GM23338 (cell line): ENCODE measurements around the gene ZNF284.

Experiments used
- CTCF ChIP-seq, 2 experiments: fragments of 200-600 bp in 1 of 2; sonication (generic) in 1 of 2; conservative IDR thresholded peaks; 2 replicates each; pipeline versions ENCODE4 v1.5.1 to v1.6.1; 2016 to 2017; ENCODE audit warnings: antibody characterized with exemption in 2 of 2, low read depth in 2 of 2, mild to moderate bottlenecking in 2 of 2, moderate library complexity in 1 of 2
- EZH2 ChIP-seq: fragments of 200-600 bp; sonication (generic); IDR thresholded peaks from one replicate; pipeline ENCODE4 v1.8.0; 2017; ENCODE audit warnings: antibody characterized with exemption, mild to moderate bottlenecking, low read depth; ENCODE audit not compliant: unreplicated experiment
- EZH2phosphoT487 ChIP-seq: fragments of 200-600 bp; sonication (generic); IDR thresholded peaks from one replicate; pipeline ENCODE4 v1.8.1; 2018; ENCODE audit warnings: antibody characterized with exemption; ENCODE audit not compliant: unreplicated experiment
- POLR2AphosphoS5 ChIP-seq: IDR thresholded peaks from 2 replicates; pipeline ENCODE4 v1.6.1; 2016; ENCODE audit warnings: antibody characterized with exemption, low read depth
- REST ChIP-seq: IDR thresholded peaks from one replicate; pipeline ENCODE4 v1.6.1; 2018; ENCODE audit warnings: antibody characterized with exemption; ENCODE audit not compliant: unreplicated experiment
- ZNF331 ChIP-seq: fragments of 250-450 bp; sonication (Bioruptor Pico); IDR thresholded peaks from 2 replicates; pipeline ENCODE4 v1.5.0; 2020; ENCODE audit warnings: low read depth, mild to moderate bottlenecking, moderate library complexity

DNA sequence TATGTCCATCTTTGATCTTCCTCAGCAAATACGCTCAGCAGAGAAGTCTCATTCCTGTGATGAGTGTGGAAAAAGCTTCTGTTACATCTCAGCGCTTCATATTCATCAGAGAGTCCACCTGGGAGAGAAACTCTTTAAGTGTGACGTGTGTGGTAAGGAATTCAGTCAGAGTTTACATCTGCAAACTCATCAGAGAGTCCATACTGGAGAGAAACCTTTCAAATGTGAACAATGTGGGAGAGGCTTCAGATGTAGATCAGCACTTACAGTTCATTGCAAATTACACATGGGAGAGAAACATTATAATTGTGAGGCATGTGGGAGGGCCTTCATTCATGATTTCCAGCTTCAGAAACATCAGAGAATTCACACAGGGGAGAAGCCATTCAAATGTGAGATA lies 5.7 kb upstream of the ZNF284 start:
- TF ChIP-seq CTCF (conservative IDR thresholded peaks at IDR 0.05; ENCODE audit: low read depth in 2 of 2) (no peak), EZH2 (no peak), EZH2phosphoT487 (no peak), POLR2AphosphoS5 (no peak), ZNF331 (no peak), REST (no peak)
